Hepatocyte (in vitro differentiated cells): ENCODE data around the gene KCNJ9.

Experiments
- CTCF ChIP-seq: fragments of 200-600 bp; sonication (generic); IDR thresholded peaks from 2 replicates; pipeline ENCODE4 v1.5.1; 2016; ENCODE audit warnings: antibody characterized with exemption, mild to moderate bottlenecking; ENCODE audit not compliant: poor library complexity
- EZH2 ChIP-seq: fragments of 200-600 bp; sonication (generic); IDR thresholded peaks from 2 replicates; pipeline ENCODE4 v1.6.1; 2016; ENCODE audit warnings: antibody characterized with exemption, mild to moderate bottlenecking, borderline replicate concordance
- EZH2phosphoT487 ChIP-seq: fragments of 200-600 bp; sonication (generic); IDR thresholded peaks from one replicate; pipeline ENCODE4 v1.6.1; 2018; ENCODE audit warnings: antibody characterized with exemption, mild to moderate bottlenecking, low read depth, moderate library complexity; ENCODE audit not compliant: unreplicated experiment, severe bottlenecking

GRCh38 chr1:160053548-160054365 is 27.6 kb upstream of the KCNJ9 start:
- TF ChIP-seq CTCF (no peak), EZH2 (no peak), EZH2phosphoT487 (no peak)
